ENCODE data around the gene MCM9. TPM values are rescaled to one million over a fixed set of nuclear protein-coding genes. Genes with fewer than 3 reads are reported as not detected.

MCM9 gene
- total RNA-seq, 1 donor from 2014 or later, result 6.9 TPM

GRCh38 chr6:118933855-118934460 is 1.0 kb downstream of the MCM9 start:
- DNase-seq (ENCODE audit: low spot score in 2 of 2), result no peak
- no peak for FAIRE-seq

DNA sequence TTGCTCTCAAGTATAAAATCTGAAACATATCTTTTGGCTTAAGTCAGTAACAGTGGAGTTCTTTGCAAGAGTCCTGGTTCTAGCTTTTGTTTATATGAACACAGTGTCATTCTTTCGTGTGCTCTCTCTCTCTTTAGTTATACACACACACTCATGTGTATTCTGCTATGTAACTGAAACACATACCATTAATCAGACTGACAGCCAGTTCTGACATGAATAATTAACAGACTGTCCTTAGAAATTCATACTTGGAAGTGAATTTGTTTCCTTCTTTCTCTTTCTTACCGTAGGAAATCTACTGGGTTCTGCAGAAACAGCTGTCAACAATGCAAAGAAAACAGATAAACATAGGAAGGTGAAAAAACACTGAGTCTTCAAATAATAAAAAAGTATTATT is 2.5 kb downstream of the MCM9 start:
- DNase-seq (ENCODE audit: low spot score in 2 of 2) (no peak), FAIRE-seq (no peak)

GRCh38 chr6:118931436-118931835 is 3.5 kb downstream of the MCM9 start:
- FAIRE-seq, result no peak

GRCh38 chr6:118930680-118931079 is 4.3 kb downstream of the MCM9 start:
- DNase-seq (ENCODE audit: low spot score in 2 of 2), result no peak
- FAIRE-seq, result no peak

More at GRCh38 chr6:118931436-118931835, 3.5 kb downstream of the MCM9 start:
- DNase-seq (ENCODE audit: low spot score in 2 of 2), result no peak

DNA sequence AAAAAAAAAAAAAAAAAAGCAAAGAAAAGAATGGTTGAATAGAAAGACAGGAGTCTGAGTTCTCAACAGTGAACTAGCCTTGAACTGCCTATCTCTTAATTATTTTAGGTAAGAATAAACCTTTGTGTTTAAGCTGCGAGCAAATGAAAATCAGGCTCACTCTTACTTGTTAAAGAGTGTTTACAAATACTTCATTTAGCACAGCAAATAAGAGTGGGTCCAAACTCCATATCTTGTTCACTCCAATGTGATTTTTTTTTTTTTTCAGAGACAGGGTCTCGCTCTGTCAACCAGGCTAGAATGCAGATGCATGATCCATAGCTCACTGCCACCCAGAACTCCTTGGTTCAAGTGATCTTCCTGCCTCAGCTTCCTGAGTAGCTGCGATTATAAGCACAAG is 11.9 kb downstream of the MCM9 start:
- DNase-seq (ENCODE audit: low spot score in 2 of 2) (no peak), FAIRE-seq (no peak)

DNA sequence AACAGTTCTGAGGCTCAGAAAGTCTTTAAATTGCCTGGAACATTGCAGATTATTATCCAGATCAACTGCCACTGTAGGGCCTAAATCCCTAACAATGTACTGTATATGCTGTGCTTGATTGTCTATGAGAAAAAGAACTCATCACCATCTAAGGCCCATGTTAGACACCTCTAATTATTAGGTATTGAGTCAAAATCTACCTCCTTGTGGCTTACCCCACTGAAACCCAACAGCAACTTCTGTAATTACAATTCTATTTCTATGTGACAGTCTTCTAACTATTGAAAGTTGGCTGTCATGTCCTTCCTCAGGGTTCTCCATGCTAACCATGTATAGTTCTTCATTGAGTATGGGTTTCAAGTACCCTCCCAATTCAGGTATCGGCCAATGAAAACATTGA is 13.9 kb downstream of the MCM9 start:
- FAIRE-seq (no peak), DNase-seq (ENCODE audit: low spot score in 2 of 2) (no peak)

DNA sequence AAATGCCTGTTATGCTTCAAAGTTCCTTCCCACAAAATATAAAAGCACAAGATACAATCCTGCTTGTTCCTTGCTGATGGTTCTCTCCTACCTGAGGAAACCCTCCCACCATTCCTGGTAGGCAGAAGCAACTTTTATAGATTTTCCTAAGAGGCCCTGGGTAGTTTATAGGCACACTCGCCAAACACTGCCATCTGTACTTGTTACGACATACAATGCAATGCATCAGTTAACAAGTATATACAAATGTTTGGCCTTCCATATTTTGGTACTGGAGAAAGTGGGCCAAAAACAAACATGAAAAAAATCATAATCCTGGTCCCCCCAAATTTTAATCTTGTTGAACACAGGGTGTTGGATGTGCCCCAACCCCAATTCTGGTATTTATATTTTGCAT is 16.6 kb downstream of the MCM9 start:
- DNase-seq (ENCODE audit: low spot score in 2 of 2) (no peak), FAIRE-seq (no peak)

DNA sequence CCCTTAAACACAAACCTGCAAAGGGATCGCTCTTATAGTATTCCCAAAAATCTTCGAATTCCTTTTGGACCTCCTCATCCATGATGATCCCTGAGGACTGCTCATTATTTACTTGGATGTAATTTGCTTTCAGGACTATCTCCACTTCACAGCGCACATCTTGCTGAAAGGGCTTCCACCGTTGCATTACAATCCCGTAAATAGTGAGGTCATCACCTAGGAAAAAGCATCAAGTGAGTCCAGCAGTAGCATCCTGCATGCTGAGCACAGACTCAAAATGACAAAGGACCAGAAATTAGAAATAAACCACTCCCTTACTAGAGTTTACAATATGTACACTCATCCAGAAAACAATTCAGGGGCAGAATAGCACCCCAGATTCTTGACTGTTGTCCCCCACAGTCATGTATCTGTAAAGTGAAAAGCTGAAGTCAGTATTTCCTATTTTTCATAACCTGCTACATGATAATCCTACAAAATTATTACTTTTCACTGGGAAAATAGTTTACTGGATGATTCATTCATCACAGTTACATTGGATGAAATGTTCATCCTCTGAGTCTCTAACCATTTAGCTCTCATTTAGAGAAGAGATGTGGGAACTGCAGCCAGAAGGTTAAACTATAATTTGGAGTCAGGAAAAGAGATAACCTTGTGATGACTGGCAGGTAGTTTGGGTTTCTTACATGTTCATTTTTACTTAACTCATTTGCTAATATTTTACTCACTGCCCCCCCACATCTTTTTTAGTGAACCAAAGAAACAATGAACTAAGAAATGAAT is 17.2 kb downstream of the MCM9 start:
- DNase-seq (ENCODE audit: low spot score in 2 of 2) (no peak), FAIRE-seq (no peak)

GRCh38 chr6:118914598-118914997 is 20.4 kb downstream of the MCM9 start:
- no peak for FAIRE-seq
- DNase-seq (ENCODE audit: low spot score in 2 of 2), result no peak

DNA sequence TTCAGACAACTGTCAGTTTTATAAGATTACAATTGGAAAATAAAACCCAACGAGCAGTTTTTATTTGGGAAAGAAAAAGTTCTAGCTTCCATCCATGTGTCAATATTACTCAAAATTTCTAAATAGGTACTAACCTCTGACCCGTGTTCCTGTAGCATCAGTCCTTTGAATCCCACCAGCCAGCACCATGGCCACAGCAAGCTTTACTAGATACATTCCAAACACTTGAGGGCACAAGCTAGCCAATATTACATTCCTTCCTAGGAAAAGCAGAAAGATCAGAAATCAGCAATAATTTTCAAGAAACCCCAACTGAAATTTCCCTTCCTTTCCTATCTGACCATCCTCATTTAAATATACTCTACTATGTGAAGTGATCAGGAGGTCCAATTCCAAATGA is 21.8 kb downstream of the MCM9 start:
- FAIRE-seq, result no peak

DNA sequence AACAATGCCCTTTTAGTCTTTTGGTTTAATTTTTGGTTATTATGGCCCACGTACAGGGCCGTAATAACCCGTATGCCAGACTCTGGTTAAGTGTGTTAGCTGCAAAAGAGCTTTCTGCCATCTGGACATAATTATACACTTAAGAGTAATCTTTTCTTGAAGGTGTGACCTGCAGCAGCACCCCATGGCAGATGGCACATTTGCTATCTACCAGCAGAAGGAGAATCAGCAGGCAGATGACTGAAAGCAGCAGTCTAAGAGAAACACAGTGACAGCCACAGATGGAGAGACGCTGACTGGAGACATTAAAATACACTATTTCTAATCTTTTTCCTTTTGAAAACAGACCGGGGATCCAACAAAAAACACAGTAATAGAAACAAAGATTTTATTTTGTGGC is 22.3 kb downstream of the MCM9 start:
- FAIRE-seq, result no peak
- DNase-seq (ENCODE audit: low spot score in 2 of 2), result no peak

More for the DNA sequence above, 21.8 kb downstream of the MCM9 start:
- DNase-seq (ENCODE audit: low spot score in 2 of 2), result no peak

GRCh38 chr6:118908441-118908840 is 26.5 kb downstream of the MCM9 start:
- no peak for DNase-seq (ENCODE audit: low spot score in 2 of 2)
- no peak for FAIRE-seq

GRCh38 chr6:118905851-118906250 is 29.1 kb downstream of the MCM9 start:
- FAIRE-seq, result no peak
- no peak for DNase-seq (ENCODE audit: low spot score in 2 of 2)

- DNase-seq (ENCODE audit: low spot score in 2 of 2), result no peak
- FAIRE-seq, result no peak
Measured at GRCh38 chr6:118905084-118905483, 29.9 kb downstream of the MCM9 start.

GRCh38 chr6:118903691-118904090 is 31.3 kb downstream of the MCM9 start:
- FAIRE-seq (no peak), DNase-seq (ENCODE audit: low spot score in 2 of 2) (no peak)

- no peak for DNase-seq (ENCODE audit: low spot score in 2 of 2)
- FAIRE-seq, result no peak
Measured at GRCh38 chr6:118903138-118903537, 31.8 kb downstream of the MCM9 start.

GRCh38 chr6:118902726-118903125 is 32.2 kb downstream of the MCM9 start:
- no peak for FAIRE-seq
- DNase-seq (ENCODE audit: low spot score in 2 of 2), result no peak

GRCh38 chr6:118899948-118900347 is 35.0 kb downstream of the MCM9 start:
- DNase-seq (ENCODE audit: low spot score in 2 of 2) (no peak), FAIRE-seq (no peak)

GRCh38 chr6:118897386-118897785 is 37.6 kb downstream of the MCM9 start:
- DNase-seq (ENCODE audit: low spot score in 2 of 2) (no peak), FAIRE-seq (no peak)

- DNase-seq (ENCODE audit: low spot score in 2 of 2) (no peak), FAIRE-seq (no peak)
Measured at GRCh38 chr6:118896339-118897136, 38.4 kb downstream of the MCM9 start.

DNA sequence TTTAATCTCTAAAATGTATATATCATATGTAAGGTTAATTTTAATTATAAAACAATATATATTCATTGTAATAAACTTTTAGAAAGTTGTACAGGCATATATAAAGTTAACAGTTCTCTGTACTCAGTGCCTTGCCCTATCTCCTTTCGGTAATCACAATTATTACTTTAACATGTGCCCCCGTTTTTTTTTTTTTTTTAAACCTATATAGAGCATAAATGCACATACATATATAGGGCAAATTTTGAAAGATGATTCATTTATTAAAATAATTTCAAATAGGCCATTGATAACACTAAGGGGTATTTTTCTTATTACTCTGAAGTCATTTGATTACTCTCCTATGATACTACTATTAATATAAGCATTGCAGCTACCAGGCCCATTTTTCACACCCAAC is 39.1 kb downstream of the MCM9 start:
- DNase-seq (ENCODE audit: low spot score in 2 of 2) (no peak), FAIRE-seq (no peak)

GRCh38 chr6:118895261-118895560 is 39.7 kb downstream of the MCM9 start:
- no peak for DNase-seq (ENCODE audit: low spot score in 2 of 2)
- FAIRE-seq, result no peak

All from frontal cortex (tissue), 4 donors.